Fibroblast of pulmonary artery (primary cell): ENCODE measurements around the gene APOBR.
"Not testable (repeated sequence)": the region's sequence is repeated elsewhere in the genome, so short reads cannot be mapped to it uniquely, and the experiment has no call there.

Source experiments
- DNase-seq: peaks from one replicate; pipeline ENCODE4 v3.0.0-alpha.2; 2010; ENCODE audit warnings: low read depth
- H3K4me3 ChIP-seq: replicated peaks from 2 replicates; pipeline ENCODE4 v1.5.1; 2011; ENCODE audit warnings: low read depth, mild to moderate bottlenecking, control low read depth, low read length, moderate library complexity
- CTCF ChIP-seq: IDR thresholded peaks from 2 replicates; pipeline ENCODE4 v1.5.1; 2011; ENCODE audit warnings: mild to moderate bottlenecking, control low read depth, low read length, inconsistent platforms; ENCODE audit errors: missing control alignments

APOBR gene

DNA sequence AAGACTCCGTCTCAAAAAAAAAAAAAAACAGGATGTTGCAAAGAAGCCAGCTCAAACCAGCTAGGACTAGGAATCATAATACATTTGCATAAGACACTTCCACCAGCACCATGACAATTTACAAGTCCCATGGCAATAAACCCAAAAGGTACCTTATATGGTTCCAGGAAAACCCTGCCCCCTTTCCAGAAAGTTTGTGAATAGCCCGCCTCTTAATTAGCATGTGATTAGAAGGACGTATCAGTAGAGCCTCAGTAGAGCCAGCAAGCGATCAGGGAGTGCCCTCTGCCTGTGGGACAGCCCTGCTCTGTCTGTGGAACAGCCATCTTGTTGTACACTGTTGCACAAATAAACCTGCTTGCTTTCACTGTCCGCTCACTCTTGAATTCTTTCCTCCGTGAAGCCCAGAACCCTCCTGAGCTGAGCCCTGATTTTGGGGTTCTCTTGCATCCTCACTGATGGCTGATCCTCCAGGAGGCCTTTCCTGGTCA lies 30.3 kb downstream of the APOBR start:
- no peak for TF ChIP-seq CTCF
- no peak for DNase-seq
- no peak overlapping the region for H3K4me3 ChIP-seq

- H3K4me3 ChIP-seq = no peak overlapping the region
- DNase-seq = no peak
- no peak for TF ChIP-seq CTCF
Measured at GRCh38 chr16:28526201-28527099, 32.0 kb downstream of the APOBR start.

DNA sequence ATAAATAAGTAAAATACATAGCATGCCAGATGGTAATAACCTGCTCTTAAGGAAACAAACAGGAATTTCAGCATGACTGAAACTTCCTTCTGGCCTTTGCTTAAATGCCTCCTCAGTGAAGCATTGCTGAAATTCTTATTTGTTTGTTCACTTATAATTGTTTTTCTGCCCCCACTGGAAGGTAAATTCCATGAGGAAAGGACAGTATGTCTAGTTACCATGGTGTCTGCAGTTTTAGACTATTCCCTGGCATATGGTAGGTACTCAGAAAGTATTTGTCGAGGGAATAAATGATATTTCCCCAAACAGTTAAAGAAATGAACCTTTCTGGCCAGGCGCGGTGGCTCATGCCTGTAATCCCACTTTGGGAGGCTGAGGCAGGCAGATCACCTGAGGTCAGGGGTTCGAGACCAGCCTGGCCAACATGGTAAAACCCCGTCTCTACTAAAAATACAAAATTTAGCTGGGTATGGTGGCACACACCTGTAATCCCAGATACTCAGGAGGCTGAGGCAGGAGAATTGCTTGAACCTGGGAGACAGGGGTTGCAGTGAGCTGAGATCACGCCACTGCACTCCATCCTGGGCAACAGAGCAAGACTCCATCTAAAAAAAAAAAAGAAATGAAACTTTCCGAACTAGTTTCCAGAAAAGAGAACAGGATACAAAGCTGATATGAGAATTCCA lies 32.8 kb downstream of the APOBR start:
- not testable (repeated sequence) for DNase-seq

GRCh38 chr16:28527985-28528384 lies 33.5 kb downstream of the APOBR start:
- no peak for DNase-seq
- TF ChIP-seq CTCF = no peak

More for the DNA sequence above, 32.8 kb downstream of the APOBR start:
- not testable (repeated sequence) for H3K4me3 ChIP-seq

DNA sequence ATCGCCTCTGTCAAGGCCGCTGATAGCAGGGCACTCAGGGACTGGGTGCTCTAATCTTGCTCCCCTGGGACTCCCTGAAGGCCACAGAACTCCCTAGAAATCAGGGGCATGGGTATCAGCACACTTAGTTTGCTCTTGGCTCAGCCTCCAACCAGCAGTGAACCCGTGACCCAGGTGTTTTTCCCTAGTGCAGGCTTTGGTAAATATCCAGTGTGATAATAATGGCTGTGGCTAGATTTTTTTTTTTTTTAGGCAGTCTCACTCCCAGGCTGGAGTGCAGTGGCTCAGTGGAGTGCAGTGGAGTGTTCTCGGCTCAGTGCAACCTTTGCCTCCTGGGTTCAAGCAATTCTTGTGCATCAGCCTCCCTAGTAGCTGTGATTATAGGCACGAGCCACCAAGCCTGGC lies 34.0 kb downstream of the APOBR start:
- H3K4me3 ChIP-seq = no peak overlapping the region
- no peak for TF ChIP-seq CTCF
- DNase-seq = no peak

More at GRCh38 chr16:28527985-28528384, 33.5 kb downstream of the APOBR start:
- H3K4me3 ChIP-seq = no peak overlapping the region

DNA sequence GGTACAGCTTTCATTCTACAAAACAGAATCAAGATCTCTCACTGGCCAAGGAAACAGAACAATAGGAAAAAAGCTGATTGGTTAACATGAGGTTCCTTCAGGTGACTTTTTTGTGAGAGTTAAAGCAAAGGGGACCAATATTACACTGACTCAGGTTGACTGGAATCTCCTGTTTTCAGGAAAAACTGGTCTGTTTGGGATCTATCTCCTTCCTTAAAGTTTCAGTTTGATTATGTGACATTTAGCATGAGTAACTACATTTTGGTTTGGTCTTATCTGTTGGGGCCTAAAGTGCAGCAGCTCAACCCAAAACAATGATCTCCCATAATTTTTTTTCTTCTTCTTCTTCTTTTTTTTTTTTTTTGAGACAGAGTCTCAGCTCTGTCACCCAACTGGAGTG lies 34.7 kb downstream of the APOBR start:
- no peak for DNase-seq
- no peak for TF ChIP-seq CTCF
- no peak overlapping the region for H3K4me3 ChIP-seq
